GM21423 (cell line): ENCODE results near the gene ANXA6.

Experiments used
- ATAC-seq: cut with Tn5 transposase; IDR thresholded peaks from one replicate; pipeline ENCODE4 v1.9.1; 2021; ENCODE audit warnings: mild to moderate bottlenecking, moderate library complexity; ENCODE audit not compliant: unreplicated experiment

Gene ANXA6

GRCh38 chr5:151132963-151133362, 24.6 kb downstream of the ANXA6 start:
- no peak for ATAC-seq

- ATAC-seq, result no peak
These were observed 26.4 kb downstream of the ANXA6 start for GRCh38 chr5:151130922-151131891.

DNA sequence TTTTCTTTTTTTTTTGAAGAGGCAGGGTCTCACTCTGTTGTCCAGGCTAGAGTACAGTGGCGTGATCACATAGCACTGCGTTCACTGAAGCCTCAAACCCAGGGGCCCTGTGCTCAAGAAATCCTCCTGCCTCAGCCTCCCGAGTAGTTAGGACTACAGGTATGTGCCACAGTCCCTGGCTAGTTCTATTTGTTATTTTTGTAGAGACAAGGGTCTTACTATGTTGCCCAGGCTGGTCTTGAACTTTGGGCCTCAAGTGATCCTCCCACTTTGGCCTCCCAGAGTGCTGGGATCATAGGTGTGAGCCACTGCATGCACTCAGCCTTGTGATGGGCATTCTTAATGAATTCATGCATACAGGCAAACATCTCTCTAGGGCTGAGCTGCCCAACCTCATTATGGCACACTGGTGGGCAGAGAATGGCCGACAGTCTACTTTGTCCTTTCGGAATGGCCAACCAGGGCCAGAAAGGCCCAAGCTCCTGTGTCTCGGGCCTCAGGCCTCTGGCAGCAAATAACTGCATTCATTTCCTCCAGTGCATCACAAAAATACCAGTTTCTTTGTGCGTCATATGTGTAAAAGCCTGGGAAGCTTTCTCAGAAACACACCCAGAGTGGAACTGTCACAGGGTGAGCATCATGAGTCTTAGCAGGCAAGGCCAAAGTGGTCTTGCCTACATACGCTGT, 27.2 kb downstream of the ANXA6 start:
- ATAC-seq, result no peak

DNA sequence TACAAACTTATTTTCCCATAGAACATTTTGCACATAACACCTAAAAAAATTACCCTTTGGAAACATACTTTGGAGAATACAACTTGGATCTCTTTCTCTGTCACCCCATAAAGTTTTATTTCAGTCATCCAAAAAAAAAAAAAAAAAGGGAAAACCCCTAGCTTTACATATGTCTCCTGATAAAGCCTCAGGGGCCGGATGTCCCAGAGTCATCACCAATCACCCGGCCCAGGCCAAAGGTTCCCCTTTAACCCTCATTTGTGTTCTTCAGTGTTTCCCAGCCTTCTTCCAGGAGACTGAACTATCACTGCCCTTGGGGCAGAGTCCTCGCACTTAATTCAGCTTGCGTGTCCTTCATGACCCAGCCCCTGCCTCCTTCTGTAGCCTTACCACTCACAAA, 28.8 kb downstream of the ANXA6 start:
- no peak for ATAC-seq

- ATAC-seq, result no peak
These were observed 29.7 kb downstream of the ANXA6 start for GRCh38 chr5:151127926-151128325.

GRCh38 chr5:151126199-151126645, 31.4 kb downstream of the ANXA6 start:
- ATAC-seq, result no peak

DNA sequence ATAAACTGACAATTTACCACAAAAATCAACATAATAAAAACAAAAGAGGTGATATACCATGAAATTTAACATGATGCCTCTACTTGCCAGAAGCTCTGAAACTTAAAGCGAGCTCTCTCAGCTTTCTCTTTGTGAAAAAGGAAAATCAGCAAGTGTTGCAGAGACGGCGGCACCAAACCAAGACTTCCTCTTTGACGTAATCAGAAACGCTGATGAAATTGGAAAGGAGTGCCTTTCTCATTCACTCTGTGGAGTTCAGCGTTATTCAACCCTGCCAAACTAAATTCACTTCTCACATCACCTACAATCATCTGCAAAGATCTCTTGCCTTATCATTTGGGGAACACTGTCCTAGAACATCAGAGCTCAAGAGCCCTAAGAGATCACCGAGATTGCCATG, 32.2 kb downstream of the ANXA6 start:
- peak; percentile 23 for ATAC-seq

- peak; percentile 83 for ATAC-seq
These were observed 33.5 kb downstream of the ANXA6 start for GRCh38 chr5:151123897-151124751.

DNA sequence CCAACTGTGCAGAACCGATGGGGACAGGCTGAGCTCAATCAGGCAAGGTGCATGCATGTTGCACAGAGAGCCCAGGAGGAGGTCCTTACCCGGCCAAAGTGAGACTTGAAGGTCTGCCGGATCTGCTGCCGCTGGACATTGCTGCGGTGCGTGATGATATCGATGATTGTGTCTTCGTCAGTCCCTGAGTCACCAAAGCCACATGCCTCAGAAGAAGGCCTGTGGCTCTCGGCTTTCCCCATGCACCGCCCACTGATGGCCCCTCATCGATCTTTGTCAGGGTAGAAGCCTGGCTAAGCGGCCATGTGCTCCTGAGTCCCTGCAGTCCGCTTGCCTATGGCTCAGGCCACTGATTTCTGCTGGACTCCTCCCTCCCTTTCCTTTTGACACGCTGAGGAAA, 34.8 kb downstream of the ANXA6 start:
- no peak for ATAC-seq

GRCh38 chr5:151121665-151122064, 35.9 kb downstream of the ANXA6 start:
- ATAC-seq, result no peak

GRCh38 chr5:151121095-151121494, 36.5 kb downstream of the ANXA6 start:
- no peak for ATAC-seq

DNA sequence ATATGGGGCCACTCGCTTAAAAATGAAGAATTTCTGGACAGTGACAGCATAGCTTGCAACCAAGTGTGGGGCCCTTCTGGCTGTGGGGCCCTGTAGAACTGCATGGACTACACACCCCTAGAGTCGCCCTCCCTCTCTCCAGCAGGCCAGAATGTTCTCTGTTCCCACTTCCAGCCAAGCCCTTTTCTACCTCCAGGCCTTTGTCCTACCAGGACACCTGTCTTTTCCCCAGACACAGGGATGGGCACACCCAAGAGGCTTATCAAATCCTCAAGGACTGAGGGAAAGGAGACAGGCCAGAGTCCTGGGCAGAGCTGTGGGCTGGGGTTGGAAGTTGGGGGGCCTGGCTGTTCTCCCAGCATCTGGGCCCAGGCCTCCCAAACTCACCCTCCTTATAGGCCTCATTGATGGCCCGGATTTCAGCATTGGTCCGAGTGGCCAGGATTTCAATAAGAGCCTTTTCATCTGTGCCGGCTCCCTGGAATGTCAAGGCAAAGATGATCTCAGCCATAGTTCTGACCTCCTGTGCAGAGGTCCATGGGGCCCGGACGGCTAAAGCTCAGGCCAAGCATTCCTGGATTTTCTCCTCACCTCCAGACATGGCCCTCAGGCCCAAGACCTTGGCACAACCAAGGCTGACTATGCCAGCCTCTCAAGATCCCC, 38.5 kb downstream of the ANXA6 start:
- no peak for ATAC-seq

- ATAC-seq, result no peak
These were observed 42.2 kb downstream of the ANXA6 start for GRCh38 chr5:151115272-151115905.

- no peak for ATAC-seq
These were observed 43.9 kb downstream of the ANXA6 start for GRCh38 chr5:151113651-151114050.

- no peak for ATAC-seq
These were observed 46.6 kb downstream of the ANXA6 start for GRCh38 chr5:151110992-151111391.

DNA sequence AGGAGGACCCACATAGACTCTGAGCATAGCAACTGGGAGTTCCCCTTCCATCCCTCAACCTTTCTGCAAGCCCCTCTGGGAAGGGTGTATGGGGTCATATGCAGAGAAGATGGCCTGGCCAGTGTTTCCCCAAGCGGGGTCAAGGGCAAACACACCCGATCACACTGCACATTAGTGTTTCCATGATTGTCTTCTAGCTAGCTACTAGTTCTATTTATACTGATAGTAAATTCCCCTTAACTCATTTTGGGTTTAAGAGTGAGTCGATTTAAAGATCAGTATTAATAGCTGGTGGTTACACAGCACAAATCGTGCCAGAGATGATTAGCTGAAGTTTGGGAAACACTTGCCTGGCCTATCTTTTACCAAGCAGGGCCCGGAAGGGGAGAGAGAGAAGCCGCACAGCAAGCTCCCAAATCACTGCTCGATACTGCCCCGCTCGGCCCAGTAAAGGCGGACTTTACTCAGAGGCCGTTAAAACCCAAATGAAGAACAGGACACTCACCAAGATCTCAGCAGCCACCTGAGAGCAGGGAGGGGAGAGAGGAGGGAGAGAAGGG, 47.4 kb downstream of the ANXA6 start:
- ATAC-seq, result no peak

- ATAC-seq, result no peak
These were observed 49.0 kb downstream of the ANXA6 start for GRCh38 chr5:151108566-151108965.

GRCh38 chr5:151107738-151108520, 49.6 kb downstream of the ANXA6 start:
- ATAC-seq, result no peak

GRCh38 chr5:151107084-151107483, 50.5 kb downstream of the ANXA6 start:
- no peak for ATAC-seq
